T-helper 2 cell treated with Interferon-gamma antibody and Interleukin-4, amounts not matched to agents 5 μg/mL and 100 μg/mL, for 36 hours (primary cell): ENCODE measurements around the gene GPRASP1.
"Not testable (repeated sequence)": the region's sequence is repeated elsewhere in the genome, so short reads cannot be mapped to it uniquely, and the experiment has no call there.

Experiments used
- DNase-seq: peaks from one replicate; pipeline ENCODE4 v3.0.0; 2021; ENCODE audit warnings: low spot score
- H3K27ac Mint-ChIP-seq: one replicate; pipeline ENCODE4 v1.8.0; 2021; ENCODE audit warnings: mild to moderate bottlenecking, mixed read lengths
- H3K27me3 Mint-ChIP-seq: one replicate; pipeline ENCODE4 v1.8.0; 2021; ENCODE audit warnings: low read depth, mixed read lengths
- H3K36me3 Mint-ChIP-seq: one replicate; pipeline ENCODE4 v1.8.0; 2021; ENCODE audit warnings: low read depth, mixed read lengths
- H3K4me1 Mint-ChIP-seq: one replicate; pipeline ENCODE4 v1.8.0; 2021; ENCODE audit warnings: low read depth, mixed read lengths
- H3K4me3 Mint-ChIP-seq: one replicate; pipeline ENCODE4 v1.8.0; 2022; ENCODE audit warnings: mild to moderate bottlenecking, moderate library complexity, mixed read lengths
- H3K9me3 Mint-ChIP-seq: one replicate; pipeline ENCODE4 v1.8.0; 2021; ENCODE audit warnings: mixed read lengths

Gene GPRASP1

DNA sequence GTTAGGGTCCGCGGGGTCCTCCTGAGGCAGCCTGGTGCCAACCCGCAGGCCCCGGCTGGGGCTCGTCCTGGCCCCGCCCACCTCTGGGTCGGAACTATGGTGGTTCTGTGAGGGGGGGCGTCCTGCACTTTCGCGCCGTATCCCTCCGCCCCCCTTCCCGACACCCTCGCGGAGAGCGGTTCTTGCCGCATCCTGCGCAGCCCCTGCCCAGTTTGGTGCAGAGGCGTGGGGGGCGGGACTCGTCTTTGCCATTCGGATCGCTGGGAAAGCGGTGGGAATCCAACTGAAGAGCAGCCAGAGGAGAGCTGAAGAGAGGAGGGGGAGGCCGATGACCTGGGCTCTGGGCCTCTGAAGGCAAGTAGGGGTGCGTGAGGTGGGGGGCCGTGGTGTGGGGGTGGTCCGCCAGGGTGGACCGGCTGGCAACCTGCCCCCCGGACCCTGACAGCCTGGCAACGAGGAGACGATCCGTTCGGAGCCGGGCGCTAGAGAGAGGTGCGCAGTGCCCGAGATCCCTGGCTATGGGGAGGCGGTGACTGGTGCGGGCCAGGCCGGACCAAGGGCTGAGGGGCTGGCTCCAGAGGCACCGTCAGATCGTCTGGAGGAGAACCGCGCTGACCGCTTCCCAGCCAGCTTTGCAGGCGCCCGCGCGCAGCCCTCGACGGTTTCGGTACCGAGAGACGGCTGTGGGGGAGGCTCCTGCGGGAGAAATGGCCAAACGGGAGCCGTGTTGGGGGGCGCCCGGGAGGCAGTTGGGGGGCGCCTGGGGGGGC, at the start of gene GPRASP1:
TSS of gene GPRASP1 (plus strand) at position 242 of the 770 bp plus-strand sequence. CDS start 2,431 bp downstream, outside the sequence.
- peaks cover 4% of the 10 kb centered on the region for H3K4me1 Mint-ChIP-seq
- no peaks in the 10 kb centered on the region for H3K36me3 Mint-ChIP-seq
- H3K27ac Mint-ChIP-seq = peak within 1 kb of the TSS; percentile 41
- peaks cover 9% of the 10 kb centered on the region for H3K27me3 Mint-ChIP-seq
- no peak for DNase-seq
- H3K9me3 Mint-ChIP-seq = no peaks in the 10 kb centered on the region
- H3K4me3 Mint-ChIP-seq = peak within 1 kb of the TSS; percentile 84

- no peaks in the 10 kb centered on the region for H3K9me3 Mint-ChIP-seq
- no peaks in the 10 kb centered on the region for H3K27me3 Mint-ChIP-seq
- H3K4me1 Mint-ChIP-seq = peaks cover 9% of the 10 kb centered on the region
- H3K27ac Mint-ChIP-seq = no peak overlapping the region
- DNase-seq = no peak
- H3K4me3 Mint-ChIP-seq = no peak overlapping the region
- peaks cover 22% of the 10 kb centered on the region for H3K36me3 Mint-ChIP-seq
Observed at GRCh38 chrX:102604327-102604726, 47.0 kb upstream of the GPRASP1 start.

- no peaks in the 10 kb centered on the region for H3K27me3 Mint-ChIP-seq
- peaks cover 30% of the 10 kb centered on the region for H3K36me3 Mint-ChIP-seq
- H3K4me3 Mint-ChIP-seq = no peak overlapping the region
- DNase-seq = no peak
- no peak overlapping the region for H3K27ac Mint-ChIP-seq
- H3K4me1 Mint-ChIP-seq = no peaks in the 10 kb centered on the region
- H3K9me3 Mint-ChIP-seq = no peaks in the 10 kb centered on the region
Observed at GRCh38 chrX:102606115-102606514, 45.2 kb upstream of the GPRASP1 start.

- Mint-ChIP-seq H3K4me3 (no peak overlapping the region), H3K4me1 (no peaks in the 10 kb centered on the region), H3K9me3 (no peaks in the 10 kb centered on the region), H3K27ac (no peak overlapping the region), H3K36me3 (peaks cover 24% of the 10 kb centered on the region), H3K27me3 (no peaks in the 10 kb centered on the region)
- DNase-seq = no peak
Observed at GRCh38 chrX:102610905-102611304, 40.4 kb upstream of the GPRASP1 start.

- Mint-ChIP-seq H3K9me3 (peaks cover 34% of the 10 kb centered on the region), H3K27ac (no peak overlapping the region), H3K4me1 (peaks cover 1% of the 10 kb centered on the region), H3K27me3 (no peaks in the 10 kb centered on the region), H3K4me3 (no peak overlapping the region), H3K36me3 (peaks cover 6% of the 10 kb centered on the region)
- no peak for DNase-seq
Observed at GRCh38 chrX:102624105-102624504, 27.2 kb upstream of the GPRASP1 start.

DNA sequence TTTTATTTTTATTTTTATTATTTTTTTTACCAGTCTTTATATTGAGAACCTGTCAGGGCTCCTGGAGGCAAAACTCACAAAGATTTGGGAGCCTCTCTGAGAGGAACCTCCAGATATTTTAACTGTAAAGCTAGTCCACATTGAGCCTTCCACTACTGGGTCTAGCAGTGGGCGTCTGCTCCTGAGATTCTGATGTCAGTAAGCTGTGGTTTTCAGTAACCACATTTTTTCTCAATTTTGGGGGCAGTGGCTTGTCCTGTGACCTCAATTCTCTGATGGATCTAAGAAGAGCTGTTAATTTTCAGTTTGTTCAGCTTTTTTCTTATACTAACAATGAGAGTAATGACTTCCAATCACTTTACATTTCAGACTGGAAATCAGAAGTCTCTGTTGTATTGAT, 23.6 kb upstream of the GPRASP1 start:
- DNase-seq = no peak
- H3K27me3 Mint-ChIP-seq = no peaks in the 10 kb centered on the region
- H3K4me1 Mint-ChIP-seq = peaks cover 1% of the 10 kb centered on the region
- no peak overlapping the region for H3K27ac Mint-ChIP-seq
- no peak overlapping the region for H3K4me3 Mint-ChIP-seq
- peaks cover 7% of the 10 kb centered on the region for H3K9me3 Mint-ChIP-seq
- peaks cover 2% of the 10 kb centered on the region for H3K36me3 Mint-ChIP-seq

DNA sequence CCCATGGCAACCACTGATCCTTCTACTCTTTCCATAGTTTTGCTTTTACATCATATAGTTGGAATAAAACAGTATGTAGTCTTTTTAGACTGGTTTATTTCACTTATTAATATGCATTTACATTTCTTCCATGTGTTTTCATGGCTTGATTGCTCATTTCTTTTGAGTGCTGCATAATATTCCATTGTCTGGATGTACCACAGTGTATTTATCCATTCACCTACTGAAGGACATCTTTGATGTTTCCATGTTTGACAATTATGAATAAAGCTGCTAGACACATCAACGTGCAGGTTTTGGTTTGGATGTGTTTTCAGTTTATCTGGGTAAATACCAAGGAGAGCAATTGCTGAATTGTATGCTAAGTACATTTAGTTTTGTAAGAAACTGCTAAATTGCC, 13.7 kb upstream of the GPRASP1 start:
- Mint-ChIP-seq H3K4me1 (no peaks in the 10 kb centered on the region), H3K9me3 (peaks cover 4% of the 10 kb centered on the region), H3K27me3 (no peaks in the 10 kb centered on the region)

GRCh38 chrX:102650903-102651241, 411 bp upstream of the GPRASP1 start:
- Mint-ChIP-seq H3K4me1 (peaks cover 4% of the 10 kb centered on the region), H3K27ac (no peak overlapping the region), H3K36me3 (no peaks in the 10 kb centered on the region), H3K4me3 (peak overlapping the region; percentile 84), H3K9me3 (no peaks in the 10 kb centered on the region), H3K27me3 (peaks cover 9% of the 10 kb centered on the region)
- no peak for DNase-seq

More for the DNA sequence above, 13.7 kb upstream of the GPRASP1 start:
- no peaks in the 10 kb centered on the region for H3K36me3 Mint-ChIP-seq
- no peak for DNase-seq
- H3K27ac Mint-ChIP-seq = no peak overlapping the region
- H3K4me3 Mint-ChIP-seq = no peak overlapping the region

DNA sequence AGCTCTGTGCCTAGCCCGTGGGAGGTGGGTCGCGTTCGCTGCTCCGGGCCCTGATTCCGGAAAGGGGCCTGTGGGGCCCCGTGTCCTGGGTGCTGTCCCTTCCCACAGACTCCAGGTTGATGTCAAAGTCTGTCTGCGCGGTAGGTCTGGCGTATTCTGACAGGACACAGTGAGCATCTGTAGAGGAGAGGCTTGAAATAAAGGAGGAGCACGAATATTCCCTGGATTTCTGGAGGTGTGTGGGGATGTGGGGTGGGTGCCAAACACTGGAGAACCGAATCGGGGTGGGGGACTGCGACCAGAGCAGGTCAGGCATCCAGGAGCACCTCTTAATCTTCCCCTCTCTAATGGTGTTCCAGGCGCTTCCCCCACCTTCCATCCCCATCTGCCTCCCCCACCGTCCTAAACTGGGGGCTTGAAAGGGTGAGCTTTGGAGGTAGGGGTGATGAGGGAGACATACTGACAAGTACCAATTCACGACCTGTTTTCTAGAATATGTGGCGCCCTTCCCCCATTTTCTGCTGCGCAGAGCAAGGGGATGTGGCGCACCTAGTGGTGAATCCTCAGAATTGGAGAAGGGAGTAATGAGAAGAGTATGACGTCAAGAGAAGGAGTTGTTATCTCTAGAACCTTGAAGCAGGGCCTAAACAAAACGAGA, 877 bp downstream of the GPRASP1 start:
- Mint-ChIP-seq H3K36me3 (no peaks in the 10 kb centered on the region), H3K9me3 (no peaks in the 10 kb centered on the region)

DNA sequence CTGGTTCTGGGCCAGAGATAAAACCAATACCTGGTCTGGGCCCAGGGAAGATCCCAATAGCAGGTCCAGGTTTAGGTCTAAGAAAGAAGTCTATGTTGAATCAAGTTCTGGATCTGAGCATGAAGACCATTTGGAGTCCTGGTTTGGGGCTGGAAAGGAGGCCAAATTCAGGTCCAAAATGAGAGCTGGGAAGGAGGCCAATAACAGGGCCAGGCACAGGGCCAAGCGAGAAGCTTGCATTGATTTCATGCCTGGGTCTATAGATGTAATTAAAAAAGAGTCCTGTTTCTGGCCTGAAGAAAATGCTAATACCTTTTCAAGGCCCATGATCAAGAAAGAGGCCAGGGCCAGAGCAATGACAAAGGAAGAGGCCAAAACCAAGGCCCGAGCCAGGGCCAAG, 3.4 kb downstream of the GPRASP1 start:
- Mint-ChIP-seq H3K4me1 (peaks cover 8% of the 10 kb centered on the region), H3K9me3 (no peaks in the 10 kb centered on the region), H3K27me3 (peaks cover 14% of the 10 kb centered on the region), H3K4me3 (no peak overlapping the region), H3K36me3 (no peaks in the 10 kb centered on the region), H3K27ac (no peak overlapping the region)
- no peak for DNase-seq

More for the DNA sequence above, 877 bp downstream of the GPRASP1 start:
- DNase-seq = peak; percentile 8
- Mint-ChIP-seq H3K27ac (peak overlapping the region; percentile 41), H3K4me3 (peak overlapping the region; percentile 76), H3K4me1 (peaks cover 4% of the 10 kb centered on the region), H3K27me3 (peaks cover 9% of the 10 kb centered on the region)

DNA sequence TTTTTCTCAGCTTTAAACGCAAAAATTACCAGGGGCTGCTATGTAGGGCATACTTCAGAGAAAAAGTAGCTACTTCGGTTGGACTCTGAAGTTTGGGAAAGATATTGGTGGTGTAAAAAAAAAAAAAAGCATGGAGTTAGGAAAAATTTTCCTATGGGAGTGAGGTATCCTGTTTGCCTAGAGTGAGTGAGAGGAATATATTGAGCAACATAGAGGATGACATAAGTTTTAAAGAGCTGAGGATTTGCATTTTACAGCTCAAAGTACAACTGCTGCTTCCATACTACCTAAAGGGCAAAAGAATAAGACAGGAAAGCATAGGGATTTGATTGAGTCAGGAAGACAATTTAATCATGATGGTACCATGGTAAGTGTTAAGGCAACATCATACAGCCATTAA, 7.3 kb downstream of the GPRASP1 start:
- H3K9me3 Mint-ChIP-seq = no peaks in the 10 kb centered on the region
- H3K27me3 Mint-ChIP-seq = peaks cover 7% of the 10 kb centered on the region
- no peak for DNase-seq
- H3K4me3 Mint-ChIP-seq = peak overlapping the region; percentile 36
- no peak overlapping the region for H3K27ac Mint-ChIP-seq
- no peaks in the 10 kb centered on the region for H3K36me3 Mint-ChIP-seq
- H3K4me1 Mint-ChIP-seq = peaks cover 9% of the 10 kb centered on the region

DNA sequence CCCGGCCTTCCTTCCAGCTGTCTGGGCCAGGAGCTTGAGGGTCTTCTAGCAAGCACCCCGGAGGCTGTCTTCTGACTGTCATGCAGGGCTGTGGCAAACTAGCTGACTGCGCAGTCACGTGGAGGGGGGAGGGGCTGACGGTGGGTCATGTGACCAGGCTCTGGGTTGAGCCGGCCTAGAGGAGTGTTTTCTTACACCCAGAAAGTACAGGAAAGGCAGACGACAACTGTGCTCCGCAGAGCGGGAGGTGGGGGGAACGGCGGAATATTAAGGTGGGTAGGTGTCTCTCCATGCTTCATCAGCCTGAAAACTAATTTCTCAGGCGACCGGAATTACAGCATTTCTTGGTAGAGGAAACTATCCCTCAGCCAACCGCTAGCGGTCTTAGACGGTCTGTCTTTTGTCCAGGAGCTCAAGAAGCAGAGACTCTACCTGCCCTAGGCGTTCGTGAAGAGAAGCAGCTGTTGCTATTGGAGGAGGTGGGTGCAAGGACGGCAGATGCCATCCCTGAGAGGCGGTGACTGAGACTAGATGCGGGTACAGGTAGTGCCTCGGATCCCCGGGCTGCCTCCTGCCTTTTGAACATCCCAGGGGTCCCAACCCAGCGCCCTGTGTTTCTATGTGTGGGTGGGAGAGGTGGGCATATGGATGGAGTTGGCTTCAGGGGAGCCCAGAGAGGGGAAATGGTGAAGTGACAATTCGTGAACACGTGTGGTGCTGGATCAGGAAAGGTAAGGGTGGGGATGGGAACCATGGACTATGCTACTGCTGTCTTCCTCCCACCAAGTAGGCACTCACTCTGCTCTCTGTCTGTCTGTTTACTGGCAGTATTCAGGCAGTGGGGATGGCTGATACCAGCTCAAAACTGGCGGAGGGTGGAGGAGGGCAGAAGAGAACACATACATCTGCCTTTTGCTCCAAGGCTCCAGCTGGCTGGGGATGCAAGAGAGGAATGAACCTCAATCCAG, 8.8 kb downstream of the GPRASP1 start:
- H3K27me3 Mint-ChIP-seq = peaks cover 7% of the 10 kb centered on the region
- H3K36me3 Mint-ChIP-seq = no peaks in the 10 kb centered on the region
- DNase-seq = peak; percentile 71
- H3K9me3 Mint-ChIP-seq = no peaks in the 10 kb centered on the region
- H3K4me3 Mint-ChIP-seq = peak overlapping the region; percentile 93
- peak overlapping the region; percentile 88 for H3K27ac Mint-ChIP-seq
- peaks cover 9% of the 10 kb centered on the region for H3K4me1 Mint-ChIP-seq

DNA sequence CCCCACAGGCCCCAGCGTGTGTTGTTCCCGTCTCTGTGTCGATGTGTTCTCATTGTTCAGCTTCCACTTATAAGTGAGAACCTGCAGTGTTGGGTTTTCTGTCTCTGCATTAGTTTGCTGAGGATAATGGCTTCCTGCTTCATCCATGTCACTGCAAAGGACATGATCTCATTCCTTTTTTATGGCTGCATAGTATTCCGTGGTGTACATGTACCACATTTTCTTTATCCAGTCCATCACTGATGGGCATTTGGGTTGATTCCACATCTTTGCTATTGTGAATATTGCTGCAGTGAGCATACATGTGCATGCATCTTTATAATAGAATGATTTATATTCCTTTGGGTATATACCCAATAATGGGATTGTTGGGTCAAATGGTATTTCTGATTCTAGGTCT, 12.5 kb downstream of the GPRASP1 start:
- H3K27me3 Mint-ChIP-seq, H3K4me3 Mint-ChIP-seq, DNase-seq, H3K36me3 Mint-ChIP-seq, H3K4me1 Mint-ChIP-seq, H3K27ac Mint-ChIP-seq: not testable (repeated sequence)
- peaks cover 12% of the 10 kb centered on the region for H3K9me3 Mint-ChIP-seq

GRCh38 chrX:102667034-102667433, 15.8 kb downstream of the GPRASP1 start:
- peaks cover 16% of the 10 kb centered on the region for H3K9me3 Mint-ChIP-seq
- DNase-seq, H3K4me3 Mint-ChIP-seq, H3K27me3 Mint-ChIP-seq, H3K36me3 Mint-ChIP-seq, H3K4me1 Mint-ChIP-seq, H3K27ac Mint-ChIP-seq: not testable (repeated sequence)
